Endothelial cell of umbilical vein (primary cell): ENCODE measurements around the gene ARHGEF12. TPM values are rescaled to one million over a fixed set of nuclear protein-coding genes. Genes with fewer than 3 reads are reported as not detected.

Experiments
- BruUV-seq: library from RNA; stranded (reverse); fragments of 400-500 nt; replicated peaks from 2 replicates; lab custom pipeline; 2021; lab: Mats Ljungman, UMichigan
- CTCF ChIA-PET: fragments of 300-600, 350-600 bp; sonication (Branson Sonifier 250); formaldehyde crosslinking; loops from one replicate; lab custom pipeline; 2021; ENCODE audit warnings: antibody characterized with exemption, inconsistent platforms; lab: Charles Lee
- POLR2A ChIA-PET: fragments of 300-600, 350-600 bp; sonication (Branson Sonifier 250); formaldehyde crosslinking; loops from one replicate; lab custom pipeline; 2021; ENCODE audit warnings: antibody characterized with exemption, inconsistent platforms; lab: Charles Lee
- DNase-seq: peaks from one replicate; pipeline ENCODE4 v3.0.0-alpha.2; 2011; ENCODE audit warnings: low read depth, low spot score
- FAIRE-seq: peaks from 2 replicates; lab custom pipeline; 2011; peaks lifted over from hg19 to GRCh38; lab: Jason Lieb, UNC
- H2AFZ ChIP-seq: 2 replicates; pipeline ENCODE4 v1.6.0; 2012; ENCODE audit warnings: low read depth, low read length, control low read depth, inconsistent platforms
- H3K27ac ChIP-seq: 2 replicates; pipeline ENCODE4 v1.5.1; 2011; ENCODE audit warnings: low read depth, mild to moderate bottlenecking, control low read depth, low read length, moderate library complexity; ENCODE audit not compliant: insufficient read depth
- H3K27me3 ChIP-seq, 2 experiments: 2 replicates each; pipeline versions ENCODE4 v1.6.0 to v1.6.1; 2011; ENCODE audit warnings: low read length in 2 of 2, mixed read lengths in 1 of 2; ENCODE audit not compliant: control insufficient read depth in 2 of 2, insufficient read depth in 2 of 2
- H3K36me3 ChIP-seq, 2 experiments: 2 replicates in 1 of 2; 3 replicates in 1 of 2; pipeline ENCODE4 v1.5.1; 2011; ENCODE audit warnings: low read length in 2 of 2, mild to moderate bottlenecking in 1 of 2, moderate library complexity in 1 of 2; ENCODE audit not compliant: control insufficient read depth in 2 of 2, insufficient read depth in 2 of 2; ENCODE audit errors: extremely low read depth in 1 of 2
- H3K4me1 ChIP-seq: 3 replicates; pipeline ENCODE4 v1.5.1; 2011; ENCODE audit warnings: mild to moderate bottlenecking, low read length; ENCODE audit not compliant: control insufficient read depth, insufficient read depth; ENCODE audit errors: extremely low read depth
- H3K4me2 ChIP-seq: 2 replicates; pipeline ENCODE4 v1.6.1; 2011; ENCODE audit warnings: low read length, control low read depth, mixed read lengths; ENCODE audit not compliant: insufficient read depth
- H3K4me3 ChIP-seq, 3 experiments: fragments of 200-600 bp in 1 of 3; sonication (generic), shearing (Covaris generic) in 1 of 3; replicated peaks in 1 of 3; 2 replicates each; pipeline ENCODE4 v1.5.1; 2011 to 2016; ENCODE audit warnings: control low read depth in 3 of 3, low read length in 3 of 3, mild to moderate bottlenecking in 2 of 3, inconsistent platforms in 1 of 3, low read depth in 1 of 3, moderate library complexity in 1 of 3; ENCODE audit not compliant: insufficient read depth in 1 of 3
- H3K79me2 ChIP-seq: 2 replicates; pipeline ENCODE4 v1.6.0; 2012; ENCODE audit warnings: low read length, inconsistent platforms; ENCODE audit not compliant: control insufficient read depth, insufficient read depth
- H3K9ac ChIP-seq: replicated peaks from 2 replicates; pipeline ENCODE3; 2011; ENCODE audit warnings: low read length, control low read depth; ENCODE audit not compliant: insufficient read depth; ENCODE audit errors: extremely low read depth
- H3K9me1 ChIP-seq: replicated peaks from 3 replicates; pipeline ENCODE4 v1.6.0; 2011; ENCODE audit warnings: mild to moderate bottlenecking, low read length; ENCODE audit not compliant: control insufficient read depth, insufficient read depth; ENCODE audit errors: extremely low read depth
- H3K9me3 ChIP-seq: replicated peaks from 2 replicates; pipeline ENCODE4 v1.5.1; 2012; ENCODE audit warnings: low read length, inconsistent platforms; ENCODE audit not compliant: control insufficient read depth, insufficient read depth
- H4K20me1 ChIP-seq: replicated peaks from 2 replicates; pipeline ENCODE3; 2011; ENCODE audit warnings: mild to moderate bottlenecking, low read length; ENCODE audit not compliant: control insufficient read depth, insufficient read depth; ENCODE audit errors: extremely low read depth
- EZH2 ChIP-seq: IDR thresholded peaks from 2 replicates; pipeline ENCODE4 v1.6.1; 2012; ENCODE audit warnings: borderline replicate concordance, low read depth, mild to moderate bottlenecking, moderate library complexity, low read length, inconsistent platforms; ENCODE audit not compliant: severe bottlenecking
- FOS ChIP-seq: IDR thresholded peaks from 2 replicates; pipeline ENCODE4 v1.6.1; 2011; ENCODE audit warnings: mild to moderate bottlenecking, low read length, moderate library complexity, borderline replicate concordance; ENCODE audit not compliant: insufficient read depth
- GATA2 ChIP-seq: IDR thresholded peaks from 2 replicates; pipeline ENCODE4 v1.7.0; 2011; ENCODE audit warnings: low read depth, mild to moderate bottlenecking, moderate library complexity, mixed read lengths, low read length; ENCODE audit not compliant: insufficient read length, insufficient read depth
- JUN ChIP-seq: IDR thresholded peaks from 2 replicates; pipeline ENCODE4 v1.6.1; 2011; ENCODE audit warnings: borderline replicate concordance, low read depth; ENCODE audit not compliant: insufficient read length, insufficient read depth
- MYC ChIP-seq: IDR thresholded peaks from one replicate; pipeline ENCODE4 v1.6.1; 2011; ENCODE audit warnings: mild to moderate bottlenecking, low read depth, low read length
- POLR2A ChIP-seq: IDR thresholded peaks from 2 replicates; pipeline ENCODE4 v1.6.1; 2012; ENCODE audit warnings: low read depth, mild to moderate bottlenecking, control low read depth, low read length
- POLR2AphosphoS5 ChIP-seq: IDR thresholded peaks from 2 replicates; pipeline ENCODE4 v1.6.1; 2012; ENCODE audit warnings: low read depth, mild to moderate bottlenecking, control low read depth, low read length, moderate library complexity; ENCODE audit not compliant: insufficient read depth
- dilution Hi-C: fragments of 300-500 bp; cut with MboI; formaldehyde crosslinking; loops from one replicate; pipeline ENCODE4 v1.15.0; 2019; ENCODE audit warnings: low sequenced_read_pairs; ENCODE audit not compliant: extremely low pct_ligation_motif_present
- intact Hi-C: fragments of 100-400 bp; cut with micrococcal nuclease; formaldehyde crosslinking; loops from one replicate; pipeline ENCODE4 v1.10.0; 2022
- polyA plus RNA-seq, 4 experiments: library from polyadenylated mRNA; depleted of rRNA in 3 of 4; stranded (reverse) in 3 of 4; unstranded in 1 of 4; fragments of >200 nt; gene quantifications; 2 replicates each; pipeline versions ENCODE4 v1.2.1 to v1.2.3, GENCODE V29; 2011 to 2012; ENCODE audit warnings: missing spikeins in 1 of 4
- total RNA-seq: library from RNA; stranded (reverse); gene quantifications from 2 replicates; pipeline ENCODE4 v1.2.3, GENCODE V29; 2021
- TF ChIP-seq, protein P1 (sequence below), 2 donors: IDR thresholded peaks; 1 replicate in 1 of 2; 2 replicates in 1 of 2; pipeline ENCODE4 v1.5.1; 2011; ENCODE audit warnings: low read length in 2 of 2, mild to moderate bottlenecking in 2 of 2, moderate library complexity in 2 of 2, control low read depth in 1 of 2, inconsistent platforms in 1 of 2, low read depth in 1 of 2; ENCODE audit not compliant: insufficient read depth in 1 of 2; ENCODE audit errors: extremely low read depth in 1 of 2
- TF ChIP-seq, protein P2 (sequence below): IDR thresholded peaks from 2 replicates; pipeline ENCODE4 v1.6.1; 2011; ENCODE audit not compliant: insufficient read depth, insufficient read length

Gene ARHGEF12
- total and polyA plus RNA-seq, 2 donors (not counting 3 experiments of a cell fraction or from before 2014, with no cell fraction given) = 20.9 to 125 TPM

DNA sequence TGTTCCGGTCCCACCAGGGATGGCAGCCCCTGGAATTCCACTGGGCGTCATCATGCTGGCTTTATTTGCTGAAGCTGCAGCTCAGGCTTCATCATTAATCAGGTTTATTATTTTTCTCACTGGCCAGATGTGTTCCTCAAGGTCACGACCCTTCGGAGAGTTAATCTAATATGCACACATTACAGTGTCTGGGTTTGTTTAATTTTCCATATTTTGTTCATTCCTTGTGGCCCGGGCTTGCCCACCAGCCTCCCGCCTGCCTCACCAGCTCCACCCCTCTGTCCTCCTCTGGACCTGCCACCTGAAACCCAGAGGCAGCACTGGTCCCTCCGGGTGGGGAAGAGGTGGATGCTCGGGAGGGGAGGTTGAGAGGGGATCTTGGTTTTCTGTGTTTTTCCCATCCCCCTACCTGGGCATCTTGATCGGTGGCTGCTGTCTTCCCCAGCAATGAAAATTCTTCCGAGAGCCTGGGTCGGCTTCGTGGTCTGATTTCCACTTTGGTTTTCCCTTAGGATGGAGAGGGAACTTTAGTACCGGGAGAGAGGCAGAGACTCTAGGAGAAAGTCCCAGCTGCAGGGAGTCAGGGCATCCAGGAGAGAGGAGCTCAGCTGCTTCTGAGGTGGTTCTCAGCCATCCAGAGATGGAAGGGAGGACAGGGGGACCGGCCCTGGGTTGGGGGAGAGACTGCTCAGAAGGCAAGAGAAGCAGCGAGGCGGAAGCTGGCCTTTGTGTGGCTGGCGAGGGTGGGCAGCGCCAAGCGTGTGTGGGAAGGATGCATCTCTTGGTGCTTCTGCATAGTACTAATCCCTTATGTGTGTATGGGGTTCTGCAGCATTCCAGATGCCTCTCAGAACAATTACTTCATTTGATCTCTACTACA lies 177.5 kb downstream of the ARHGEF12 start:
- H3K79me2 ChIP-seq = no peaks in the 10 kb centered on the region
- no peak overlapping the region for H3K27ac ChIP-seq
- TF ChIP-seq, protein P1, sequence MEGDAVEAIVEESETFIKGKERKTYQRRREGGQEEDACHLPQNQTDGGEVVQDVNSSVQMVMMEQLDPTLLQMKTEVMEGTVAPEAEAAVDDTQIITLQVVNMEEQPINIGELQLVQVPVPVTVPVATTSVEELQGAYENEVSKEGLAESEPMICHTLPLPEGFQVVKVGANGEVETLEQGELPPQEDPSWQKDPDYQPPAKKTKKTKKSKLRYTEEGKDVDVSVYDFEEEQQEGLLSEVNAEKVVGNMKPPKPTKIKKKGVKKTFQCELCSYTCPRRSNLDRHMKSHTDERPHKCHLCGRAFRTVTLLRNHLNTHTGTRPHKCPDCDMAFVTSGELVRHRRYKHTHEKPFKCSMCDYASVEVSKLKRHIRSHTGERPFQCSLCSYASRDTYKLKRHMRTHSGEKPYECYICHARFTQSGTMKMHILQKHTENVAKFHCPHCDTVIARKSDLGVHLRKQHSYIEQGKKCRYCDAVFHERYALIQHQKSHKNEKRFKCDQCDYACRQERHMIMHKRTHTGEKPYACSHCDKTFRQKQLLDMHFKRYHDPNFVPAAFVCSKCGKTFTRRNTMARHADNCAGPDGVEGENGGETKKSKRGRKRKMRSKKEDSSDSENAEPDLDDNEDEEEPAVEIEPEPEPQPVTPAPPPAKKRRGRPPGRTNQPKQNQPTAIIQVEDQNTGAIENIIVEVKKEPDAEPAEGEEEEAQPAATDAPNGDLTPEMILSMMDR (IDR thresholded peaks at IDR 0.05; ENCODE audit: extremely low read depth in 1 of 2, insufficient read depth in 1 of 2, low read depth in 1 of 2, low read length in 2 of 2) = no peak
- no peak for TF ChIP-seq JUN
- no peak for TF ChIP-seq POLR2AphosphoS5
- TF ChIP-seq, protein P2, sequence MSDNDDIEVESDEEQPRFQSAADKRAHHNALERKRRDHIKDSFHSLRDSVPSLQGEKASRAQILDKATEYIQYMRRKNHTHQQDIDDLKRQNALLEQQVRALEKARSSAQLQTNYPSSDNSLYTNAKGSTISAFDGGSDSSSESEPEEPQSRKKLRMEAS = no peak
- no peak for TF ChIP-seq MYC
- no peak for TF ChIP-seq POLR2A
- no peak for TF ChIP-seq GATA2
- no peak for TF ChIP-seq EZH2
- TF ChIP-seq FOS = no peak
- no peaks in the 10 kb centered on the region for H3K9me3 ChIP-seq
- no peaks in the 10 kb centered on the region for H3K36me3 ChIP-seq
- no TSS peak for BruUV-seq
- no peak overlapping the region for H3K9ac ChIP-seq
- no peaks in the 10 kb centered on the region for H3K9me1 ChIP-seq
- DNase-seq (no peak), FAIRE-seq (no peak)
- dilution Hi-C loops = no loop called here
- no peak overlapping the region for H2AFZ ChIP-seq
- H3K4me1 ChIP-seq = peaks cover 4% of the 10 kb centered on the region
- H3K4me3 ChIP-seq = no peak overlapping the region
- ChIA-PET POLR2A (no interaction called here), CTCF (interaction anchor here (1.0 to 8.1 kb wide), 7 partner anchors 50 to 681 kb away, joined by 3 to 289 read pairs (median 5); no protein-coding TSS in a partner anchor)
- H3K27me3 ChIP-seq = peaks cover 0 to 2% of the 10 kb centered on the region in 2 experiments
- intact Hi-C loops = loop anchor here (5.0 kb wide), 1 partner anchor 124 kb away; no protein-coding TSS in a partner anchor
- H3K4me2 ChIP-seq = no peak overlapping the region
- no peaks in the 10 kb centered on the region for H4K20me1 ChIP-seq
